Raji (cell line): Measurements from ENCODE around the gene GLB1L.

ENCODE experiments used
- POLR2A ChIP-seq: IDR thresholded peaks from 2 replicates; pipeline ENCODE4 v1.6.1; 2011; ENCODE audit warnings: low read depth, low read length, control low read depth; ENCODE audit not compliant: insufficient read depth

The GLB1L gene

DNA sequence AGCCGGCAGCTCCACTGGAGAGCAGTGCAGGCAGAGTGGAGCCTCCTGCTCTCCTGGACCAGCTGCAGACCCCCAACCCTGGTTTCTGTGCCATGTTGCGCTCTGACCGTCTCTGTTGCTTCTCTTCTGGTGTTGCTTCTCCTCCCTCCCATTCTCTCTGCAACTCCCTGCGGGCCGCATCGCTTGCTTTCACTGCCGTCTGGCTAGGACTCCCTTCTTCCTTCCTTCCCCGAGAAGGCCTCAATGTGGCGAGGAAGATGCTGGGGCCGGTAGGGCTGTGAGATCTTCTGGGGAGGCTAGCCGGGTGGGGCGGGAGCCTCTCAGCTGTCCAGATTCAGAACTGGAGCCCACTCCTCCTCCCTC lies 40.1 kb upstream of the GLB1L start:
- no peak for TF ChIP-seq POLR2A

DNA sequence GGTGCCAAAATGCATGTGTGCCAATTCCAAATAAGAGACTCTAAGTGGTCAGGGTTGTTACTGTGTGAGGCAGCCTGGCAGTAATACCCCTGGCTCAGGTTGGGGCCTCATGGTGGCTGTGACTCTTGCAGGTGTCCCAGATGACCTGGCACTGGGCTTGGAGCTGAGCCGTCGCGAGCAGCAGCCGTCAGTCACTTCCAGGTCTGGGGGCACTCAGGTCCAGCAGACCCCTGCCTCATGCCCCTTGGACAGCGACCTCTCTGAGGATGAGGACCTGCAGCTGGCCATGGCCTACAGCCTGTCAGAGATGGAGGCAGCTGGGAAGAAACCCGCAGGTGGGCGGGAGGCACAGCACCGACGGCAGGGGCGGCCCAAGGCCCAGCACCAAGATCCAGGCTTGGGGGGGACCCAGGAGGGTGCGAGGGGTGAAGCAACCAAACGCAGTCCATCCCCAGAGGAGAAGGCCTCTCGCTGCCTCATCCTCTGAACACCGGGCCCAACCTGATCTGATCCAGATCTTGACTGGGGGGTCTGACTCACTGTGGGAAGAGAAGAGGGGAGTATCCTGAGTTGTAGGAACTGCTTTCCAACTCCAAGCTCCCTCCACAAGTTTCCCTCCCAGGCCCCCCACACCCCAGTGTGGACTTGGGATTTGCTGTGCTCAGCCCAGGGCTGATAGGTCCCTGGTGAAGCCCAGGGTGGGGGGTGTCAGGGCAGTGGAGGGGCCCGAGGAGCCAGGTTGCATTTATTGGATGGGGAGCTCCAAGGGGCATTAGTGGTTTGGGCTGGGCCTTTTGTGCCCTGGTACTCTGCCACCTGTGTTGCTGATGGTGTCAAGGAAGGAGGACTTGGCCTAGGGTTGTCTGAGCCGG lies 39.5 kb upstream of the GLB1L start:
- TF ChIP-seq POLR2A: no peak

DNA sequence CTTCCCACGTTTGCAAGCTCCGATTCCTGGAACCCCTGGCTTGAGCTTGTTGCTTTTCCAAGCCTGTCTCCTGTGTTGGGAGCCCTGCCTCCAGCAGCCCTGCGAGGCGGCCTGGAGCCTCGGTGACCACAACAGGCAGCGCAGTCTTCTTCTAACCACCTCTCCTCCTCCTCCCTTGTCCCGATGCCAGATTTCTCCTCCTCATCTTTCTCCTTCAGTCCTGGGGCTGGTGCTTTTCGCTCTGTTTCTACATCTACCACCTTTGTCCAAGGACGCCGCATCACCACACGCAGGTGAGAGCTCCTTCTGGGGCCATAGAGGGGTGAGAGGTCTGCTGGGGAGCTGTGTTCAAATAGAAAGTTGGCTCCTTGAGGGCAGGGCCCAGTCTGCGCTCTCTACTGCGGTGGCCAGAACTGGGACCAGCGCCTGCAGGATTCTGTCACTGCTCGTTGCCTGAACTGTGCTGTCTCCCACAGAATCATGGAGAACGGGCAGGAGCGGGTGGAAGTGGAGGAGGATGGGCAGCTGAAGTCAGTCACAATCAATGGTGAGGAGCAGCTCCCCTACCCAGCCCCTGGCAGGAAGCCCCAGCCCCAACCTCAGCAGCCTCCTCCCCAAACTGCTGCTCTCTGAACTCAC lies 37.8 kb upstream of the GLB1L start:
- no peak for TF ChIP-seq POLR2A

DNA sequence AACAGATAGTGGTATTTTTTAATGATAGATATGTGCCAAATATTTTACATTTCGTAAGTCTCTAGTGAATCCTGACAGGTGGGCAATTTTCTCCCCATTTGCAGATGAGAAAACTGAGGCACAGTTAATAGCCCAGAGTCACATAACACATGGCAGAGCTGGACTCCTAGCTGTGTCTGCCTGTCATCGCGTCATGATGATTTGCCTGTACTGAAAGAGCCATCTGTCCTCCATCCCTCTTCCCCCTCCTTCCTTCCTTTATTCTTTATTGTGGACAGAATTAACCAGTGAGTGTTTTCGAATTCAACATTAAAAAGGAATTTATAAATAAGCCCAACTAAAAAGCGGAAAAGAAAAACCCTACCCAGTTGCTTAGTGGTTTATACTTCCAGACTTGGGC lies 37.1 kb upstream of the GLB1L start:
- no peak for TF ChIP-seq POLR2A

DNA sequence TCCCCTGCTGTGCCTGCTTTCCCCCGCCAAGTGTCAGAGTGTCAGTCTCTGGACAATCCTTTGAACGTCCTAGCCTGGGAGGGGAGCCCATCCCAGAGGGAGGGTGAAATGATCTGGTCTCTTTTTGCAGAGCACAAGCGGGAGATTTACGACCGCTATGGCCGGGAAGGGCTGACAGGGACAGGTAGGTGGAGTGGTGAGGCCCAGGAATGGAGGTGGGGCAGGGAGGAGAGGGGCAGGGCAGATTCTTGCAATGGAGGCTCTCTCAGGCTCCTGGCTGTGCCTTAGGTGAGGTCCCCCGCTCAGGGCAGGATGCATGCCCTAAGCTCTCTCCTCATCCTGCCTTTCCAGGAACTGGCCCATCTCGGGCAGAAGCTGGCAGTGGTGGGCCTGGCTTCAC lies 36.3 kb upstream of the GLB1L start:
- no peak for TF ChIP-seq POLR2A

DNA sequence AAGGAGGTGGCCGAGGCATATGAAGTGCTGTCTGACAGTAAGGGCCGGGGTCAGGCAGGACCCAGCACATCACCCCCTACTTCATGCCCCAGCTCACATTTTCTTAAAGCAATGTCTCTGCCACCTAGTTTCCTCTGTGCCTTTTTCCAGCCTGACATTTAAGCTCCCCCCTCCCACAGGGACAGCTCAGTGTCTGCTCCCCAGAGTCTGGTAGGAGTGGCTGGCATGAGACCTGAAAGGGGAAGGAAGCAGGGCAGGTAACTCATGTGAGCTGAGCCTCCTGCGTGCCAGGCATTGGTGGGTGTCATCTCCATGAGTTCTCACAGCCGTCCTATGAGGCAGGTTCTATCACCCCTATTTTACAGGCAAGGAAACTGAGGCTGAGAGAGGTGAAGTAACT lies 35.4 kb upstream of the GLB1L start:
- TF ChIP-seq POLR2A: no peak

DNA sequence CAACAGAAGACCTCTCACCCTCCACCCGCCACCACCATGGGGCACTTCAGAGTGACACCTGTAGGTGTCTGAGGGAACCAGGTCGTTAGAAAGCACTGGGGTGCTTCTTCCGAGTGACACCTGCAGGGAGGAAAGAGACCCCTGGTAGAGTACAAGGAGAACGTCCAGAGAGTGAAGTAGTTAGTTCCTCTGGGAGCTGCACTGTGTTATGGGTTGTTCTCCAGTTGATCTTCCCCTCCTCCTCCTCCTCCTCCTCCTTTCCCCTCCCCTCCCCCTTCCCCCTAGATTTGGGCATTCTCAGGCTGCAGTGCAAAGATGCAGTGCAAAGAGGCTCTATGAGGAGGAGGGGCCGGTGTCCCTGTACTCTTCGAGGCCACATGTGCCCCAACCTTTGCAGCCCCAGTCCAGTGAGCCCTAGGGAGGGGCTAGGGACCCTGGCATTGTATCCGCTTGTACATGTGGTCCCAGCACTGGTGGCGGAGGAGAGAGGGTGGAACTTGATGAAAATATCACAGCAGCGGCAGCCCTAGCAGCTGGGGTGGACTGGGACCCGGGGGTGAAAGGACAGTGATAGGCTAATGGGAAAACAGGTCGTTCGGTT lies 34.8 kb upstream of the GLB1L start:
- TF ChIP-seq POLR2A: no peak

DNA sequence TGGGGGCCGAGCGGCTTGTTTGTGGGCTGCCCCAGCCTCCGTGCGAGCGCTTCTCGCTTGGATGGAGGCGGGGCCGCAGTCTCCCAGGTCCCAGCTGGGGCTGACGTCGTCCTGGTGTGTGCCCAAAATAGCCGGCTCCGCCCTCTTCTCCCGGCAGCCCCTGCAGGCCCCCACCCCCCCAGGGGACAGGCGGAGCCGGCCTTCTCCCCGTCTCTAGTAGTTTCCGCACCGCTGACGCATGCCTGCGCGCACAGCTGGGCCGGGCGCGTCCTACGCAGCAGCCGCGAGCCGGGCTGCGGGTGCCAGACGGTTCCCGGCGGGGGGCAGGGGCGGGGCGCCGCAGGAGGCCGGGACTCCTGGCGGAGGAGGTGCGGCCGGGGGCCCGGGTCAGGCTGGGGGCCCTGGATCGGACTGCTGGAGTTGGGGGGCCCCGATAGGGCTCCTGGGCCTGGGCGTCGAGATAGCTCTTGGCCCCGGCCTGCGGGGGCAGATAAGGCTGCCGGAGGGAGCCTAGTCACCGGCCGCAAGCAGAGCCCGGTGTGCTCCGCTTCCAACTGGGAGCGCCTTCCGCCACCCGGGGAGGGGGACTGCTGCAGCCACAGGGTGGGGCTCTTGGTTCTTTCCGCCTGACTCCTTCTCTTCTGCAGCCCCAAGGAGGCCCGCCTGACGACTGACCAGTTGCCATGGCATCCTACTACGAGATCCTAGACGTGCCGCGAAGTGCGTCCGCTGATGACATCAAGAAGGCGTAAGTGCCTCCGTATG lies 34.1 kb upstream of the GLB1L start, which contains the start of gene DNAJB2:
Gene DNAJB2 (plus strand): TSS at position 216 of the 765 bp plus-strand sequence. CDS start 468 bp downstream, at position 684.
- peak; percentile 74 for TF ChIP-seq POLR2A

DNA sequence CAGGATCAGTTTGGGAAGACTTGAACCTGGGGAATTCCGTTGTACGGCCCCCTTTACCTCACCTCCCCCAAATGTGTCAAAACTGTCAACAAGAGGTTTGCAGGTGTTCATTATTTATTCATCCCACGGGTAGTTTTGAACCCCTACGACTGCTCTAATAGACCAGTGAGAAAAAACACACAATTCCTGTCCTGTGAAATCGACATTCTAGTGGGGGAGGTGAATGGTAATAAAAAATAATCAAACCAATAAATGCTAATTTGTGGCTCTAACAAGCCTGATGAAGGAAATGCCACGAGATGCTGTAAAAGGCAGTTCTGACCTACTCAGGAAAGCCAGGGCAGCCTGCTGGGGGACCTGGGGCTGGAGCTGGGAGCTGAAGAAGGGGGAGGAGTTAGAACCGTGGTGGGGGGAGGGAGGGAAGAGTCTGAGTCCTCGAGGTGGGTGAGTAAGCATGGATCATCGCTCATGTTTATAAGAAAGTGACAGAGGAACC lies 33.5 kb upstream of the GLB1L start:
- no peak for TF ChIP-seq POLR2A

DNA sequence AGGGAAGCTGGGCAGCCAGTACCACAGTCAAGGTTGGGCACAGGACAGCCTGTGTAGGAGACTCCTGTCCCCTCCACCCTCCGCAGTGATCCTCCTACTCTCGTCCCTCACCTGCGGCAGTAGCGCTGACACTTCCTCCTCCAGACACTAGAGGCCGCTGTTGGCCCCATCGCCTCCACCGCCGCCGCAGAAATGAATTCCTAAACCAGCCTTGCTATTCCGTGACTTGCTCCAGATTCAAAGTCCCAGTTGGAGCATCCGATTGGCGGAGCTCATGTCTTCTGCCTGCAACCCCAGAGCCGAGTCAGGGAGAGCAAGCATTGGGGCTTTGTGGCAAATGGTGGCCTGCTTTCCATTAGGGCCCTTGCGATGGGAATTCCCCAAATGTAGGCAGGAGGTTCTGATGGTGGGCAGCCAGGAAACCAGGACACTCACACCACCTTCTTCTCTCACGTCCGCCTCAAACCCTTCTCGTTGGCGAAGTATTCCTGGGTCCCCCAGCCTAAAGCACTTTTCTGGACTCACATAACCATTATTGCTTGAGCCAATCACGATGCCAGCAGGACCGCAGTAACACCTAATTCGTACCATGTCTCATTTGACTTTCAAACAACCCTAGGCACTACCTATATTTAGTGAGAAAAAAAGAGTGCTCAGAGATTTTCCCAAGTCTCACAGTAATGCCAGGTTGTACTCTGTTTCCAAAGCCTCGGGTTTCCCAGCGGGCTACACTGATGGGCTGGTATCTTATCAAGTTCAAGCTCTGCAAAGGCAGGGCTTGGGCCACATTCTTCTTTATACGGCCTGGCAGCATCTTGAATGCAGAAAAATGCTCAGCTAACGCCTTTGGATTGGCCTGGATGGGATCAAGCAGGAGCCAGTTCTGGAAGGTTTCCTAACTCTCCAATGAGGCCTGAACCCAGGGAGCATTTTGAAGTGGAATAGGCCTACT lies 32.7 kb upstream of the GLB1L start:
- peak; percentile 91 for TF ChIP-seq POLR2A

DNA sequence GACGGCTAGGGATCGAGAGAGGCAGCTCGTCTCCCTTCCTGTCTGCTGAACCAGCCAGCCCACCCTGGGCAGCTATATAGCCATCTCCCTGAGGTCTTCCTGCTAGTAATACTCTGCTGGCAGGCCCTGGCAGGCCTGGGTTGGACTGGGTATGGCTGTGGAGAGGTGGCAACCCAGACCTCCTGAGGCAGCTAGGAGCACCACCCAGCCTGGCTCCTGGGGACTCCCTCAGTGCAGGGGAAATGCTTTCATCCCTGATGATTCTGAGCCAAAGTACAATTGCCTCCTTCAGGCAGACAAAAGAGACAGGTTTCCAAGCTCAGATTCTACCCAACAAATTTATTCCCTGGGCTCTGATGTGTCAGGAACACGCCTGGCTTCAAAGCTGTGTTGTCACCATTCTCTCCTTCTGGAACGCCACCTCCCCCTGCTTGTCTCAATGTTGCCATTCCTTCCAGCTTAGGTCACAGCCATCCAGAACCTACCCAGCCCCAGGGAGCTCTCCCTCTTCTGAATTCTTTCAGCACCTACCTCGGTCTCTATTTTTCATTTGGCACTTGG lies 29.2 kb upstream of the GLB1L start:
- TF ChIP-seq POLR2A: no peak

DNA sequence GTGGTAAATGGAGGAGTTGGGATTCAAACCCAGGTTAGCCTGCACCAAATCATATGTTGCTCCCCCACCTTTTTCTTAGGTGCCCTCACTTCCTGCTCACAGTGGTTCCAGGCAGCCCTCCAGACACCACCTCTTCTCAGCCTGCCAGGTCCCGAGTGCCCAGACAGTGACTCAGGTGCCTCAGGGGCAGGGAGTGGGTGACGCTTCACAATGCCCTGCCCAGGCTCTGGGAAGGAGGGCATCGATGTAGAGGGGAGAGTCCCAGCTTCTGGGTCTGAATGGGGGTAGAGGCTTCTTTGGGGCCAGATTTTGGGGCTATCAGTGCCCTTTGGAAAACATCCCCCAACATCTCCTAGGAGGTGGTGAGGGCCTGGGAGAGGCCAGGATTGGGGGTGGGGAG lies 28.7 kb upstream of the GLB1L start:
- TF ChIP-seq POLR2A: no peak

DNA sequence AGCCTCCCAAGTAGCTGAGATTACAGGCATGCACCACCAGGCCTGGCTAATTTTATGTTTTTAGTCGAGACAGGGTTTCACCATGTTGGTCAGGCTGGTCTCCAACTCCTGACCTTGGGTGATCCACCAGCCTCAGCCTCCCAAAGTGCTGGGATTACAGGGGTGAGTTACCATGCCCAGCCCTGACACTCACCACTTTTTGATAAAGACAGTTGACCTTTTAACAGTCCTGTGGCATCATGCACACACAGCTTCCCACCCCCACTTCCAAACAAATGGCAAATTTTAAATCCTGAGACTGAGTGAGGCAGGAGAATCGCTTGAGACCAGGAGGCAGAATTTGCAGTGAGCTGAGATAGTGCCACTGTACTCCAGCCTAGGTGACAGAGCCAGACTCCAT lies 27.8 kb upstream of the GLB1L start:
- no peak for TF ChIP-seq POLR2A

DNA sequence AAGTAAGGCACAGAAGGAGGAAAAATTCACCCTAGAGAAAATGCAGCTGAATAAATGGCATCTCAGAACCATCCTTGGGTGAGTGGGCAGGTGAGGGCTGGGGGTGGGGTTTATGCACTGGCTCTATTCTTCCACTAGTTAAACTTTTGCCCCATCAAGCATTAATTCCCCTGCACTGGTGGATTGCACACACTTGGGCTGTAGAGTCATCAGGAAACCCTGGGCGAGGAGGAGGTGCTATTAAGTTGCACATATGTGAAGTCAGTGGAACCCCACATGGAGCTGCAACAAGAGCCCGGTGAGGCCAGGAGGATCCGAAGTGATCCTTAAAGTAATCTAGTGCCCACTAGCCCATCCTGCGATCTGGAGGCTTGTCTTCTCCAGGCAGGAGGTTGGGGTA lies 27.1 kb upstream of the GLB1L start:
- no peak for TF ChIP-seq POLR2A
